Ovary (tissue), 9 donors: ENCODE data around the gene CDH23. TPM values are rescaled to one million over a fixed set of nuclear protein-coding genes. Genes with fewer than 3 reads are reported as not detected.

Source experiments
- DNase-seq, 5 donors: peaks; one replicate each; pipeline ENCODE4 v3.0.0-alpha.2; 2019 to 2020
- H3K27ac ChIP-seq, 2 donors: fragments of 200-600 bp; one replicate each; pipeline versions ENCODE4 v1.5.1 to v1.8.0; 2019 to 2022
- H3K27me3 ChIP-seq: fragments of 200-600 bp; one replicate; pipeline ENCODE4 v1.8.0; 2022
- H3K36me3 ChIP-seq: fragments of 200-600 bp; sonication (generic); one replicate; pipeline ENCODE4 v1.5.1; 2019
- H3K4me1 ChIP-seq: one replicate; pipeline ENCODE4 v1.8.1; 2013; ENCODE audit warnings: mild to moderate bottlenecking, moderate library complexity; ENCODE audit not compliant: insufficient read depth
- H3K4me3 ChIP-seq: fragments of 200-600 bp; sonication (generic); one replicate; pipeline ENCODE4 v1.5.1; 2017
- H3K9me3 ChIP-seq, 2 donors: fragments of 200-600 bp in 1 of 2; sonication (generic) in 1 of 2; one replicate each; pipeline versions ENCODE4 v1.5.1 to v1.8.1; 2013 to 2019; ENCODE audit warnings: mild to moderate bottlenecking in 1 of 2, moderate library complexity in 1 of 2
- CTCF ChIP-seq, 3 donors: fragments of 450-650 bp in 2 of 3; fragments of 200-600 bp in 1 of 3; IDR thresholded peaks; one replicate each; pipeline versions ENCODE4 v1.5.1 to v1.8.0; 2016 to 2022; ENCODE audit warnings: antibody characterized with exemption in 3 of 3, mild to moderate bottlenecking in 1 of 3
- EP300 ChIP-seq: sonication (generic); formaldehyde crosslinking; IDR thresholded peaks from one replicate; pipeline ENCODE4 v1.6.1; 2017; ENCODE audit warnings: antibody characterized with exemption
- POLR2A ChIP-seq: fragments of 450-650 bp; IDR thresholded peaks from one replicate; pipeline ENCODE4 v1.6.1; 2017; ENCODE audit warnings: antibody characterized with exemption, mild to moderate bottlenecking, moderate library complexity
- WGBS, 3 donors: extraction: QIAGEN DNeasy Blood & Tissue Kit in 1 of 3; methylation state at CpG; one replicate each; pipeline versions ENCODE4 v1.1.5 to v1.1.7; 2013 to 2017; 5-methylcytosine and 5-hydroxymethylcytosine counted together
- intact Hi-C, 4 donors: fragments of 100-400 bp; cut with DNase I; formaldehyde crosslinking; loops; one replicate each; pipeline versions ENCODE4 v1.11.0 to v1.15.1; 2022 to 2023
- polyA plus RNA-seq, 2 donors: library from polyadenylated mRNA; stranded (reverse); fragments of 200-250 nt in 1 of 2; fragments of 350-450 nt in 1 of 2; fragmentation: Illumina TruSeq in 1 of 2; extraction: RNeasy Lipid Tissue Mini Kit (QIAGEN cat#74804) in 1 of 2; gene quantifications; one replicate each; pipeline ENCODE4 v1.2.3, GENCODE V29; 2013 to 2014
- total RNA-seq, 7 donors: library from RNA; depleted of rRNA in 2 of 7; stranded (reverse); fragments of >200 nt in 2 of 7; fragmentation: NEBNext Ultra II Directional in 3 of 7; extraction: Animal tissue kit (Norgen Biotek cat#: 25700) in 3 of 7; gene quantifications; one replicate each; pipeline versions ENCODE4 v1.1.0 to v1.2.4, GENCODE V29; 2016 to 2023
- donor health status: DM: no; HTN: no; CAD: no; lungs with moderate emphysema.
- donor health status: DM: no; HTN: no; CAD: no.
- donor health status: Bipolar disorder and iron deficiency.
- donor health status: DM: yes; HTN: yes; CAD: no.
- donor health status: DM: no; HTN: no; CAD: no.
- donor health status: DM: yes; HTN: yes; CAD: no.

Gene CDH23
- total and polyA plus RNA-seq, 9 donors, result 7.5 to 108 (median 39.1) TPM

- WGBS, 3 donors, result 93% methylated on average over 6 of the region's 6 CpGs
- Histone ChIP-seq H3K27me3 (no peaks in the 10 kb centered on the region), H3K36me3 (no peaks in the 10 kb centered on the region), H3K27ac (no peak overlapping the region), H3K4me1 (no peaks in the 10 kb centered on the region), H3K9me3 (no peaks in the 10 kb centered on the region), H3K4me3 (no peak overlapping the region)
- intact Hi-C loops, result no loop called here
- no peak for TF ChIP-seq POLR2A
- no peak for TF ChIP-seq EP300
- TF ChIP-seq CTCF (IDR thresholded peaks at IDR 0.05), result no peak
- no peak for DNase-seq
These were observed 249.3 kb downstream of the CDH23 start for GRCh38 chr10:71646037-71646436.

- Histone ChIP-seq H3K36me3 (no peaks in the 10 kb centered on the region), H3K9me3 (no peaks in the 10 kb centered on the region), H3K27me3 (no peaks in the 10 kb centered on the region), H3K27ac (no peak overlapping the region), H3K4me1 (no peaks in the 10 kb centered on the region), H3K4me3 (no peak overlapping the region)
- intact Hi-C loops, result no loop called here
- 83 to 95% (median 89%) methylated on average over 13 of the region's 13 CpGs for WGBS, 3 donors
- TF ChIP-seq EP300 (no peak), CTCF (IDR thresholded peaks at IDR 0.05) (no peak), POLR2A (no peak)
- DNase-seq, result no peak
These were observed 250.0 kb downstream of the CDH23 start for GRCh38 chr10:71646592-71647292.

GRCh38 chr10:71647526-71648253, 251.0 kb downstream of the CDH23 start:
- H3K4me1 ChIP-seq, result no peaks in the 10 kb centered on the region
- intact Hi-C loops, result no loop called here
- WGBS, 3 donors, result 29 to 43% (median 36%) methylated on average over 14 of the region's 14 CpGs

More at GRCh38 chr10:71647526-71648253, 251.0 kb downstream of the CDH23 start:
- Histone ChIP-seq H3K4me3 (no peak overlapping the region), H3K27ac (no peak overlapping the region), H3K27me3 (no peaks in the 10 kb centered on the region), H3K9me3 (no peaks in the 10 kb centered on the region), H3K36me3 (no peaks in the 10 kb centered on the region)
- no peak for TF ChIP-seq POLR2A
- TF ChIP-seq EP300, result no peak
- no peak for TF ChIP-seq CTCF (IDR thresholded peaks at IDR 0.05)
- DNase-seq, result no peak
